NOMO-1 treated with DMSO at 0.1 percent for 48 hours (cell line): Measurements from ENCODE around the gene HEPACAM2.

ENCODE experiments used
- DNase-seq: peaks from one replicate; lab custom pipeline; 2025; ENCODE audit not compliant: unreplicated experiment; lab: John Stamatoyannopoulos, UW

Gene HEPACAM2

GRCh38 chr7:93148727-93149126 lies 77.5 kb downstream of the HEPACAM2 start:
- no peak for DNase-seq

DNA sequence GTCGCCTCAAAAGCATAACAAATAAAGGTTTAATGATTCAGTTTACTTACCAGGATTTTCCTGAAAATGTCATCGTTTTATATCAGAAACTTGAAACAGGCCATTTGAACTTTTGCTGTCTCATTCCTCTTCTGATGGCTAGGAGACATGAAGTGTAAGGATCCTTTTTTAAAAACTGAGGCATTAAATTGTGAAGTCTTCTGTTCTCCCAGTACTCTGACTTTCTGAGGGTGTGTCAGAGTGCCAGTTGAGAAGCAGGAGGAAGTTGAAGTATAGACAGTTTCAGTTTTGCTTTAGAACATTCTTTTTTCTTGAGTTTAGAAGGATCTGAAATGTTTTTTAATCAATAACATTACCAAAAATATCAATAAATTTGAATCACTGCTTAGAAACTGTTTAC lies 78.1 kb downstream of the HEPACAM2 start, which contains the start of gene SAMD9L:
Gene SAMD9L, minus strand, starts transcription at position 242 of the 400 bp plus-strand sequence. CDS start 12,414 bp downstream, outside the sequence.
- DNase-seq = peak; percentile 97

DNA sequence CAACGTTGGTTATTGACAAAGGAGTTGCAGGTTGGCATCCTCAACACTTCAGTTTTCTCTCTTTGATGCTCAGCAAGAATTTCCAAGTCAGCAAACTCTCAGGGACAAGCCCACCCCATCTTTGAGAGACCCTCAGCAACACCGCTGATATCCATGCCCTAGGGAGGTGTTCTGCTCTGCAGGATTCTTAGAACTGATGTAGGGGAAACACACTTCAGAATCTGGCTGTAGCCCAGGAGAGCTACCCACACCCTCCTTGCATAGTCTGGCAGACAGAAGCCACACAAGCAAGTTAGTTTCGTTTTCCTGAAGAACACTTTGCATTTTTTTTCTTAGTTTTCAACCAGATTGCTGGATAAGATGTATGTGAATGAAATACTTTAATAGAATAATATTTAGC lies 78.9 kb downstream of the HEPACAM2 start:
- DNase-seq = peak; percentile 81

- DNase-seq = peak; percentile 72
These were observed 79.7 kb downstream of the HEPACAM2 start for GRCh38 chr7:93146472-93147141.

DNA sequence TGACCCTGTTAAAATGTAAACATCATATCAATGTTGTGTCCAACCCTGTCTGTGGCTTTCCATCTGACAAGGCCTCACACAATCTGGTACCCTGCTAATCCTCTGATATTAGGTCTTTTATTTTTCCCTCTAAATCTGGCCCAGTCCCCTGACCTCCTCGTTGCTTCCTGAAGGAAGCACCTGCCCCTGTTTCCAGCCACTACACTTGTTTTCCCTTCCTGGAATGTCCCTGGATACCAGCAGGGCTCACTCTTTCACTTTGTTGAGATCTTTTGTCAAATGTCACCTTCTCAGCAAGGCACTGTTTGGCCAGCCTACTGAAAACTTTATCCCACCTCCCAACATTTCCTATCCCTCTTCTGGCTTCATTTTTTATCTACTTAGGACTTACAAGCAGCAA lies 80.2 kb downstream of the HEPACAM2 start:
- DNase-seq = no peak

- peak; percentile 100 for DNase-seq
These were observed 80.9 kb downstream of the HEPACAM2 start for GRCh38 chr7:93145354-93145753.

DNA sequence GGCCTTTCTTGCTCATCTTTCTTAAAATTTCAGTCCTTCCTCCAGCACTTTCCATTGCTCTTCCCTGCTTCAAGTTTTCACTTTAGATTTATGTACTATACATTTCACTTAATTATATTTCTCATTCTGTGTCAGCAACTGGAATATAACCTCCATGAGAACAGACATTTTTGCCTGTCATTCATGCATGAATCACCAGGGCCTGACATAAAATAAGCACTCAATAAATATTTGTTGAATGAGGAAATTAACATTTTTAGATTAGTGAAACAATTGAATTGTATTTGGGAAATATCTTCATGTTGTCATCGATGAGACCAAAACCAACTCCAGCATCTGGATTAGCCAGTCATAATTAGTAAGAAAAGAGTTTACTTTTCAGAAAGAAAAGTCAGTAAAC lies 84.1 kb downstream of the HEPACAM2 start:
- no peak for DNase-seq

DNA sequence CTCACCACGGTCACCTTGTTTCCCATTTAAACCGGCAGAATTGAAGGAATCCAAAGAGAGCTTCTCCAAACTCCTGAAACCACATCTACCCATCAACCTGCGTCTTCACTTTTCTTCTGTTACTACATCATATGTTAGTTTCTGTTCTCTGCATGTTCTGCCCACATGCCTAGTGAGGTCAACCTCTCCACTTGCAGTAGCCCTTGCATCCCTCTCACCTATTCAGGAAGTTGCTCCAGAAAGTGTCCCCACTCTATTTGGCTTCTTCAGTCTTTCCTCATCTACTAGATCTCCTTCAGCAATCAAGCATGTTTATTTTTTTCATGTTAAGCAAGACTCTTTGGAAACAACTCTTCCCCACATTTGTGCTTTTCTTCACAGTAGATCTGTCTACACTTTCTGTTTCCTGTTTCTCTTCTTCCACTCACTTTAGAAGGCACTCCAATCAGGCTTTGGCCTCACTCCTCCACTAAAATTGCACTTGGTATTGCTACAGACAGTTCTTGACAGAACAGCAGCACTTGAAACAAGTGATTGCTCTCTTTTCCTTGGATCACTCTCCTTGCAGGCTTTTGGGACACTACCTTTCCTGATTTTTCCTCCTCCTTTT lies 85.6 kb downstream of the HEPACAM2 start:
- peak; percentile 10 for DNase-seq

GRCh38 chr7:93138576-93138975 lies 87.7 kb downstream of the HEPACAM2 start:
- no peak for DNase-seq
